ENCODE measurements around the gene CTF1. TPM values are rescaled to one million over a fixed set of nuclear protein-coding genes. Genes with fewer than 3 reads are reported as not detected.

Gene CTF1
- total RNA-seq, 1 experiment from 2014 or later, result 1.4 TPM

GRCh38 chr16:30925995-30926811 lies 29.8 kb downstream of the CTF1 start:
- H3K36me3 Mint-ChIP-seq, result peaks cover 19% of the 10 kb centered on the region
- POLR2A ChIA-PET, result interaction anchor here (1.0 kb wide), 1 partner anchor 22 kb away, joined by 3 read pairs; no protein-coding TSS in a partner anchor
- TF ChIP-seq GTF2I (CRISPR knock-in tag; conservative IDR thresholded peaks at IDR 0.05) (no peak), FOXJ3 (CRISPR knock-in tag; IDR thresholded peaks at IDR 0.05; ENCODE audit: borderline replicate concordance) (no peak), TP53 (CRISPR knock-in tag; IDR thresholded peaks at IDR 0.05) (no peak), NFATC4 (CRISPR knock-in tag; IDR thresholded peaks at IDR 0.05) (no peak), ZNF423 (CRISPR knock-in tag; IDR thresholded peaks at IDR 0.05) (no peak), PREB (CRISPR knock-in tag; IDR thresholded peaks at IDR 0.05; ENCODE audit: borderline replicate concordance) (no peak), MLX (CRISPR knock-in tag; IDR thresholded peaks at IDR 0.05) (no peak), IRF2 (CRISPR knock-in tag; IDR thresholded peaks at IDR 0.05; ENCODE audit: borderline replicate concordance, low read depth) (no peak), MXD4 (CRISPR knock-in tag; IDR thresholded peaks at IDR 0.05; ENCODE audit: borderline replicate concordance) (no peak)
- TF ChIP-seq, protein P1, sequence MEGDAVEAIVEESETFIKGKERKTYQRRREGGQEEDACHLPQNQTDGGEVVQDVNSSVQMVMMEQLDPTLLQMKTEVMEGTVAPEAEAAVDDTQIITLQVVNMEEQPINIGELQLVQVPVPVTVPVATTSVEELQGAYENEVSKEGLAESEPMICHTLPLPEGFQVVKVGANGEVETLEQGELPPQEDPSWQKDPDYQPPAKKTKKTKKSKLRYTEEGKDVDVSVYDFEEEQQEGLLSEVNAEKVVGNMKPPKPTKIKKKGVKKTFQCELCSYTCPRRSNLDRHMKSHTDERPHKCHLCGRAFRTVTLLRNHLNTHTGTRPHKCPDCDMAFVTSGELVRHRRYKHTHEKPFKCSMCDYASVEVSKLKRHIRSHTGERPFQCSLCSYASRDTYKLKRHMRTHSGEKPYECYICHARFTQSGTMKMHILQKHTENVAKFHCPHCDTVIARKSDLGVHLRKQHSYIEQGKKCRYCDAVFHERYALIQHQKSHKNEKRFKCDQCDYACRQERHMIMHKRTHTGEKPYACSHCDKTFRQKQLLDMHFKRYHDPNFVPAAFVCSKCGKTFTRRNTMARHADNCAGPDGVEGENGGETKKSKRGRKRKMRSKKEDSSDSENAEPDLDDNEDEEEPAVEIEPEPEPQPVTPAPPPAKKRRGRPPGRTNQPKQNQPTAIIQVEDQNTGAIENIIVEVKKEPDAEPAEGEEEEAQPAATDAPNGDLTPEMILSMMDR (IDR thresholded peaks at IDR 0.05), result no peak
- peaks cover 20% of the 10 kb centered on the region for H3K4me1 Mint-ChIP-seq
- H3K4me3 Mint-ChIP-seq, result peak overlapping the region; percentile 45
- no peak for DNase-seq (ENCODE audit: low spot score)
- H3K27ac Mint-ChIP-seq, result peak overlapping the region; percentile 82; the same call in 1 of the 2 replicates
- H3K27me3 Mint-ChIP-seq (ENCODE audit: low read depth), result no peaks in the 10 kb centered on the region; the same call in 1 of the 2 replicates
- no peak for ATAC-seq
- no peaks in the 10 kb centered on the region for H3K9me3 Mint-ChIP-seq
- CTCF ChIA-PET, result interaction anchor here (1.3 to 6.5 kb wide), 2 partner anchors 15 to 21 kb away, joined by 3 to 79 read pairs; no protein-coding TSS in a partner anchor

GRCh38 chr16:30926937-30927788 lies 30.7 kb downstream of the CTF1 start:
- ATAC-seq (no peak), DNase-seq (ENCODE audit: low spot score) (no peak)
- Mint-ChIP-seq H3K4me3 (0 out of 2 replicates have a peak overlapping the region, but pooled peaks have one; percentile 6), H3K36me3 (peaks cover 24% of the 10 kb centered on the region), H3K27ac (peak overlapping the region; percentile 82; the same call in 1 of the 2 replicates), H3K9me3 (no peaks in the 10 kb centered on the region), H3K27me3 (ENCODE audit: low read depth) (no peaks in the 10 kb centered on the region; the same call in 1 of the 2 replicates), H3K4me1 (peaks cover 20% of the 10 kb centered on the region)
- ChIA-PET POLR2A (interaction anchor here (1.0 kb wide), 1 partner anchor 252 kb away, joined by 3 read pairs; the partner anchor contains the start of gene FUS), CTCF (interaction anchor here (1.0 to 6.5 kb wide), 6 partner anchors 14 to 166 kb away, joined by 3 to 79 read pairs (median 6); no protein-coding TSS in a partner anchor)
- TF ChIP-seq ATF3 (CRISPR knock-in tag; conservative IDR thresholded peaks at IDR 0.05) (peak; percentile 29; the same call in 1 of the 2 replicates), NR3C1 (CRISPR knock-in tag; conservative IDR thresholded peaks at IDR 0.05; ENCODE audit: low read depth) (no peak)

DNA sequence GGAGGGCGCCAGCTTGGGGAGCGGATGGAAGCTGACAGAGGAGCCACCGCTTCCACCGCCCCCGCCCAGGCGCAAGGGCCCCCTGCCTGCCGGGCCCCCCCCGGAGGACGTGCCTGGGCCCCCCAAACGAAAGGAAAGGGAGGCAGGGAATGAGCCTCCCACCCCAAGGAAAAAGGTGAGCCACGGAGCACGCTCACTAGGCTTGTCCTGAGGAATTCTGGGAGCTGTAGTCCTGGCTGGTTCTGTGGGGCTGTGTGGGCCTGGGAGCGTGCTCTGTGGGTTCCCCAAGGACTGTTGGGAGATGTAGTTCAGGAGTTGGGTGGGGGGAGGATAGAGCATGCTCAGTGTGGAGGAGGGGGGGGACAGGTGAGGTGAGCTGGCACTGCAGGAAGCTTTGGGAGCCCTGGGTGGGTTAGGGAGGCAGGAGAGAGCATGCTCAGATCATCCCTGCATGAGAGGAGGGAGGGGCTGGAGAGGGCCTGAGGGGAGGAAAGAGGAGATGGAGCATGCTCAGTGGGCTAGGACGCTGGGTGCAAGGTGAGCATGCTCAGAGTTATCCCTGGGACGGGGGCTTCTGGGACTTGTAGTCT lies 31.5 kb downstream of the CTF1 start:
- no peak overlapping the region for H3K27ac Mint-ChIP-seq
- no peaks in the 10 kb centered on the region for H3K27me3 Mint-ChIP-seq (ENCODE audit: low read depth)
- ChIA-PET CTCF (interaction anchor here (1.0 to 6.5 kb wide), 5 partner anchors 13 to 165 kb away, joined by 3 to 79 read pairs (median 7); no protein-coding TSS in a partner anchor), POLR2A (interaction anchor here (0.6 to 1.0 kb wide), 2 partner anchors 14 to 252 kb away, joined by 3 to 4 read pairs; partner anchors contain the start of gene FUS)
- peaks cover 20% of the 10 kb centered on the region for H3K4me1 Mint-ChIP-seq
- H3K36me3 Mint-ChIP-seq, result peaks cover 29% of the 10 kb centered on the region
- ATAC-seq (peak; percentile 73), DNase-seq (ENCODE audit: low spot score) (peak; percentile 85)
- H3K9me3 Mint-ChIP-seq, result no peaks in the 10 kb centered on the region
- H3K4me3 Mint-ChIP-seq, result peak overlapping the region; percentile 12; the same call in 1 of the 2 replicates
- TF ChIP-seq GRHL2 (CRISPR knock-in tag; IDR thresholded peaks at IDR 0.05; ENCODE audit: insufficient replicate concordance, severe bottlenecking) (no peak), SP1 (CRISPR knock-in tag; conservative IDR thresholded peaks at IDR 0.05) (no peak), ZNF396 (CRISPR knock-in tag; IDR thresholded peaks at IDR 0.05; ENCODE audit: borderline replicate concordance) (no peak), RELA (CRISPR knock-in tag; IDR thresholded peaks at IDR 0.05; ENCODE audit: borderline replicate concordance) (no peak), CBFB (CRISPR knock-in tag; IDR thresholded peaks at IDR 0.05; ENCODE audit: low read depth) (no peak), TP53 (CRISPR knock-in tag; IDR thresholded peaks at IDR 0.05) (no peak), ATF1 (CRISPR knock-in tag; IDR thresholded peaks at IDR 0.05) (no peak)
- TF ChIP-seq, protein P2, sequence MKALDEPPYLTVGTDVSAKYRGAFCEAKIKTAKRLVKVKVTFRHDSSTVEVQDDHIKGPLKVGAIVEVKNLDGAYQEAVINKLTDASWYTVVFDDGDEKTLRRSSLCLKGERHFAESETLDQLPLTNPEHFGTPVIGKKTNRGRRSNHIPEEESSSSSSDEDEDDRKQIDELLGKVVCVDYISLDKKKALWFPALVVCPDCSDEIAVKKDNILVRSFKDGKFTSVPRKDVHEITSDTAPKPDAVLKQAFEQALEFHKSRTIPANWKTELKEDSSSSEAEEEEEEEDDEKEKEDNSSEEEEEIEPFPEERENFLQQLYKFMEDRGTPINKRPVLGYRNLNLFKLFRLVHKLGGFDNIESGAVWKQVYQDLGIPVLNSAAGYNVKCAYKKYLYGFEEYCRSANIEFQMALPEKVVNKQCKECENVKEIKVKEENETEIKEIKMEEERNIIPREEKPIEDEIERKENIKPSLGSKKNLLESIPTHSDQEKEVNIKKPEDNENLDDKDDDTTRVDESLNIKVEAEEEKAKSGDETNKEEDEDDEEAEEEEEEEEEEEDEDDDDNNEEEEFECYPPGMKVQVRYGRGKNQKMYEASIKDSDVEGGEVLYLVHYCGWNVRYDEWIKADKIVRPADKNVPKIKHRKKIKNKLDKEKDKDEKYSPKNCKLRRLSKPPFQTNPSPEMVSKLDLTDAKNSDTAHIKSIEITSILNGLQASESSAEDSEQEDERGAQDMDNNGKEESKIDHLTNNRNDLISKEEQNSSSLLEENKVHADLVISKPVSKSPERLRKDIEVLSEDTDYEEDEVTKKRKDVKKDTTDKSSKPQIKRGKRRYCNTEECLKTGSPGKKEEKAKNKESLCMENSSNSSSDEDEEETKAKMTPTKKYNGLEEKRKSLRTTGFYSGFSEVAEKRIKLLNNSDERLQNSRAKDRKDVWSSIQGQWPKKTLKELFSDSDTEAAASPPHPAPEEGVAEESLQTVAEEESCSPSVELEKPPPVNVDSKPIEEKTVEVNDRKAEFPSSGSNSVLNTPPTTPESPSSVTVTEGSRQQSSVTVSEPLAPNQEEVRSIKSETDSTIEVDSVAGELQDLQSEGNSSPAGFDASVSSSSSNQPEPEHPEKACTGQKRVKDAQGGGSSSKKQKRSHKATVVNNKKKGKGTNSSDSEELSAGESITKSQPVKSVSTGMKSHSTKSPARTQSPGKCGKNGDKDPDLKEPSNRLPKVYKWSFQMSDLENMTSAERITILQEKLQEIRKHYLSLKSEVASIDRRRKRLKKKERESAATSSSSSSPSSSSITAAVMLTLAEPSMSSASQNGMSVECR (CRISPR knock-in tag; IDR thresholded peaks at IDR 0.05; ENCODE audit: borderline replicate concordance), result no peak
